Prostate gland (tissue), 2 donors: ENCODE results near the gene GIT1. TPM values are rescaled to one million over a fixed set of nuclear protein-coding genes. Genes with fewer than 3 reads are reported as not detected.

Experiments used
- total RNA-seq, 2 donors: library from RNA; depleted of rRNA; stranded (reverse); fragments of >200 nt; gene quantifications; one replicate each; pipeline ENCODE4 v1.1.0, GENCODE V29; 2016

GIT1 gene
- total RNA-seq, 2 donors from 2014 or later = 29.1 to 86.9 TPM

Other genes with a start within 250 kb of the GIT1 start
- gene TAOK1, start 199.3 kb downstream of the GIT1 start, total RNA-seq = 10 to 100 TPM; 27.4 to 80.5 TPM
- 10 to 100 TPM in 1 of 2 donors, 1 to 10 TPM in 1; 9.1 to 14.8 TPM for gene ABHD15, start 22.6 kb downstream of the GIT1 start, total RNA-seq
- 10 to 100 TPM; 52.5 to 82.0 TPM for gene TP53I13, start 20.9 kb downstream of the GIT1 start, total RNA-seq
- 10 to 100 TPM in 1 of 2 donors, 1 to 10 TPM in 1; 2.7 to 30.0 TPM for gene ANKRD13B, start 3.5 kb upstream of the GIT1 start, total RNA-seq
- gene CORO6, start 33.3 kb upstream of the GIT1 start, total RNA-seq = 10 to 100 TPM; 23.4 to 33.5 TPM